Panc1 (cell line): ENCODE results near the gene GUCY2C. TPM values are rescaled to one million over a fixed set of nuclear protein-coding genes. Genes with fewer than 3 reads are reported as not detected.

Experiments used
- ATAC-seq: fragments of 200-7000 bp; cut with Tn5 transposase; 2 replicates; pipeline ENCODE4 v1.9.1; 2020; ENCODE audit warnings: mild to moderate bottlenecking, moderate library complexity
- BruUV-seq: library from RNA; stranded (reverse); fragments of 400-500 nt; replicated peaks from 2 replicates; lab custom pipeline; 2021; lab: Mats Ljungman, UMichigan
- CTCF ChIA-PET: fragments of 300-600 bp; sonication (Branson Sonifier 250); formaldehyde crosslinking; loops from one replicate; lab custom pipeline; 2022; ENCODE audit warnings: antibody characterized with exemption; lab: Charles Lee
- POLR2A ChIA-PET: fragments of 300-600 bp; sonication (Branson Sonifier 250); formaldehyde crosslinking; loops from one replicate; lab custom pipeline; 2022; ENCODE audit warnings: antibody characterized with exemption; lab: Charles Lee
- DNase-seq: peaks from one replicate; pipeline ENCODE4 v3.0.0-alpha.2; 2010; ENCODE audit warnings: low read depth, low spot score
- H3K27ac ChIP-seq: 2 replicates; pipeline ENCODE4 v1.5.1; 2011; ENCODE audit warnings: mild to moderate bottlenecking, low read length, inconsistent platforms
- H3K27me3 ChIP-seq: fragments of 200-500 bp; sonication (Bioruptor generic); 2 replicates; pipeline ENCODE4 v1.6.0; 2014; ENCODE audit warnings: low read length, inconsistent platforms; ENCODE audit not compliant: control insufficient read depth, insufficient read depth
- H3K36me3 ChIP-seq: fragments of 200-500 bp; sonication (Bioruptor generic); 2 replicates; pipeline ENCODE4 v1.5.1; 2014; ENCODE audit warnings: inconsistent platforms, mild to moderate bottlenecking, low read length, moderate library complexity; ENCODE audit not compliant: control insufficient read depth, insufficient read depth
- H3K4me1 ChIP-seq: 2 replicates; pipeline ENCODE4 v1.5.1; 2011; ENCODE audit warnings: inconsistent platforms, mild to moderate bottlenecking, low read length, moderate library complexity; ENCODE audit not compliant: control insufficient read depth, insufficient read depth
- H3K4me3 ChIP-seq, 2 experiments: 2 replicates each; pipeline ENCODE4 v1.5.1; 2011 to 2012; ENCODE audit warnings: low read depth in 2 of 2, low read length in 2 of 2, mild to moderate bottlenecking in 2 of 2, inconsistent platforms in 1 of 2, moderate library complexity in 1 of 2
- H3K9me3 ChIP-seq: fragments of 200-500 bp; sonication (Bioruptor generic); 2 replicates; pipeline ENCODE4 v1.5.1; 2014; ENCODE audit warnings: low read depth, mild to moderate bottlenecking, inconsistent platforms, low read length, moderate library complexity; ENCODE audit not compliant: control insufficient read depth, insufficient read depth
- POLR2AphosphoS5 ChIP-seq: IDR thresholded peaks from 2 replicates; pipeline ENCODE4 v1.6.1; 2012; ENCODE audit warnings: mild to moderate bottlenecking, low read depth, low read length, moderate library complexity
- SIN3A ChIP-seq: IDR thresholded peaks from 2 replicates; pipeline ENCODE4 v1.6.1; 2012; ENCODE audit warnings: low read depth, mild to moderate bottlenecking, low read length, moderate library complexity, borderline replicate concordance; ENCODE audit not compliant: insufficient read depth
- TCF7L2 ChIP-seq: IDR thresholded peaks from 2 replicates; pipeline ENCODE4 v1.6.1; 2011; ENCODE audit warnings: mild to moderate bottlenecking, low read depth, low read length, inconsistent platforms
- in situ Hi-C: cut with HindIII; loops from 2 replicates; pipeline ENCODE4 v1.10.0; 2016; ENCODE audit warnings: low sequenced_read_pairs, low pct_unique_long_range_greater_than_20kb
- intact Hi-C: fragments of 100-400 bp; cut with micrococcal nuclease; formaldehyde crosslinking; loops from one replicate; pipeline ENCODE4 v1.10.0; 2022; ENCODE audit not compliant: unreplicated experiment
- total RNA-seq: library from RNA; stranded (reverse); gene quantifications from one replicate; pipeline ENCODE4 v1.2.1, GENCODE V29; 2021; ENCODE audit not compliant: unreplicated experiment
- TF ChIP-seq, protein P1 (sequence below): fragments of 450-650 bp; IDR thresholded peaks from 2 replicates; pipeline ENCODE4 v1.5.1; 2017; ENCODE audit warnings: mild to moderate bottlenecking
- TF ChIP-seq, protein P2 (sequence below), 2 experiments: IDR thresholded peaks; 2 replicates each; pipeline ENCODE4 v1.6.1; 2011 to 2012; ENCODE audit warnings: low read depth in 2 of 2, control low read depth in 1 of 2, low read length in 1 of 2, mild to moderate bottlenecking in 1 of 2, moderate library complexity in 1 of 2; ENCODE audit not compliant: insufficient read depth in 1 of 2

GUCY2C gene
- total RNA-seq, 1 experiment from 2014 or later: 0.13 TPM

DNA sequence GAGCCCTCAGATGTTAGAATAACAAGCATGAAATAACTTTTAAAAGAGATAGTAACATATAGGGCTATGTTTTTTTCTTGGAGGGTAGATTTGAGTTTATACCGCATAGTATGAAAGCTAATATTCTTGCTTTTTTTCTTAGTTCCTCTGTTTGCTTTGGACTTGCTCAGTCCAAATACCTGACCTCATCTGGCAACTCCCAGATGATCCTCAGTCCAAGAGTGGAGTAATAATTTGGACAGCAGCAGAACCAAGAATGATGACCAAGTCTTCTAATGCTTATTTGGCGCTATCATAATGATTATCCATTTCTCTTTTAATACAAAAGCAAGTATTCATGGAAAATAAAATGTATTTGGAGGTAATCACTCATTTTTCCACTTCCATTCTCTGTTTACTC is 45.6 kb downstream of the GUCY2C start:
- no peak for TF ChIP-seq TCF7L2
- TF ChIP-seq, protein P1, sequence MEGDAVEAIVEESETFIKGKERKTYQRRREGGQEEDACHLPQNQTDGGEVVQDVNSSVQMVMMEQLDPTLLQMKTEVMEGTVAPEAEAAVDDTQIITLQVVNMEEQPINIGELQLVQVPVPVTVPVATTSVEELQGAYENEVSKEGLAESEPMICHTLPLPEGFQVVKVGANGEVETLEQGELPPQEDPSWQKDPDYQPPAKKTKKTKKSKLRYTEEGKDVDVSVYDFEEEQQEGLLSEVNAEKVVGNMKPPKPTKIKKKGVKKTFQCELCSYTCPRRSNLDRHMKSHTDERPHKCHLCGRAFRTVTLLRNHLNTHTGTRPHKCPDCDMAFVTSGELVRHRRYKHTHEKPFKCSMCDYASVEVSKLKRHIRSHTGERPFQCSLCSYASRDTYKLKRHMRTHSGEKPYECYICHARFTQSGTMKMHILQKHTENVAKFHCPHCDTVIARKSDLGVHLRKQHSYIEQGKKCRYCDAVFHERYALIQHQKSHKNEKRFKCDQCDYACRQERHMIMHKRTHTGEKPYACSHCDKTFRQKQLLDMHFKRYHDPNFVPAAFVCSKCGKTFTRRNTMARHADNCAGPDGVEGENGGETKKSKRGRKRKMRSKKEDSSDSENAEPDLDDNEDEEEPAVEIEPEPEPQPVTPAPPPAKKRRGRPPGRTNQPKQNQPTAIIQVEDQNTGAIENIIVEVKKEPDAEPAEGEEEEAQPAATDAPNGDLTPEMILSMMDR: no peak
- TF ChIP-seq SIN3A: no peak
- TF ChIP-seq POLR2AphosphoS5: no peak
- TF ChIP-seq, protein P2, sequence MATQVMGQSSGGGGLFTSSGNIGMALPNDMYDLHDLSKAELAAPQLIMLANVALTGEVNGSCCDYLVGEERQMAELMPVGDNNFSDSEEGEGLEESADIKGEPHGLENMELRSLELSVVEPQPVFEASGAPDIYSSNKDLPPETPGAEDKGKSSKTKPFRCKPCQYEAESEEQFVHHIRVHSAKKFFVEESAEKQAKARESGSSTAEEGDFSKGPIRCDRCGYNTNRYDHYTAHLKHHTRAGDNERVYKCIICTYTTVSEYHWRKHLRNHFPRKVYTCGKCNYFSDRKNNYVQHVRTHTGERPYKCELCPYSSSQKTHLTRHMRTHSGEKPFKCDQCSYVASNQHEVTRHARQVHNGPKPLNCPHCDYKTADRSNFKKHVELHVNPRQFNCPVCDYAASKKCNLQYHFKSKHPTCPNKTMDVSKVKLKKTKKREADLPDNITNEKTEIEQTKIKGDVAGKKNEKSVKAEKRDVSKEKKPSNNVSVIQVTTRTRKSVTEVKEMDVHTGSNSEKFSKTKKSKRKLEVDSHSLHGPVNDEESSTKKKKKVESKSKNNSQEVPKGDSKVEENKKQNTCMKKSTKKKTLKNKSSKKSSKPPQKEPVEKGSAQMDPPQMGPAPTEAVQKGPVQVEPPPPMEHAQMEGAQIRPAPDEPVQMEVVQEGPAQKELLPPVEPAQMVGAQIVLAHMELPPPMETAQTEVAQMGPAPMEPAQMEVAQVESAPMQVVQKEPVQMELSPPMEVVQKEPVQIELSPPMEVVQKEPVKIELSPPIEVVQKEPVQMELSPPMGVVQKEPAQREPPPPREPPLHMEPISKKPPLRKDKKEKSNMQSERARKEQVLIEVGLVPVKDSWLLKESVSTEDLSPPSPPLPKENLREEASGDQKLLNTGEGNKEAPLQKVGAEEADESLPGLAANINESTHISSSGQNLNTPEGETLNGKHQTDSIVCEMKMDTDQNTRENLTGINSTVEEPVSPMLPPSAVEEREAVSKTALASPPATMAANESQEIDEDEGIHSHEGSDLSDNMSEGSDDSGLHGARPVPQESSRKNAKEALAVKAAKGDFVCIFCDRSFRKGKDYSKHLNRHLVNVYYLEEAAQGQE (IDR thresholded peaks at IDR 0.05; ENCODE audit: insufficient read depth in 1 of 2, low read depth in 2 of 2, low read length in 1 of 2): no peak
- Histone ChIP-seq H3K4me3 (no peak overlapping the region), H3K27me3 (no peaks in the 10 kb centered on the region), H3K4me1 (no peaks in the 10 kb centered on the region), H3K27ac (no peak overlapping the region), H3K9me3 (no peaks in the 10 kb centered on the region), H3K36me3 (no peaks in the 10 kb centered on the region)
- no peak for DNase-seq
- in situ Hi-C loops (no loop called here), intact Hi-C loops (no loop called here)
- CTCF ChIA-PET: no interaction called here
- POLR2A ChIA-PET: no interaction called here
- no peak for ATAC-seq
- no TSS peak for BruUV-seq

DNA sequence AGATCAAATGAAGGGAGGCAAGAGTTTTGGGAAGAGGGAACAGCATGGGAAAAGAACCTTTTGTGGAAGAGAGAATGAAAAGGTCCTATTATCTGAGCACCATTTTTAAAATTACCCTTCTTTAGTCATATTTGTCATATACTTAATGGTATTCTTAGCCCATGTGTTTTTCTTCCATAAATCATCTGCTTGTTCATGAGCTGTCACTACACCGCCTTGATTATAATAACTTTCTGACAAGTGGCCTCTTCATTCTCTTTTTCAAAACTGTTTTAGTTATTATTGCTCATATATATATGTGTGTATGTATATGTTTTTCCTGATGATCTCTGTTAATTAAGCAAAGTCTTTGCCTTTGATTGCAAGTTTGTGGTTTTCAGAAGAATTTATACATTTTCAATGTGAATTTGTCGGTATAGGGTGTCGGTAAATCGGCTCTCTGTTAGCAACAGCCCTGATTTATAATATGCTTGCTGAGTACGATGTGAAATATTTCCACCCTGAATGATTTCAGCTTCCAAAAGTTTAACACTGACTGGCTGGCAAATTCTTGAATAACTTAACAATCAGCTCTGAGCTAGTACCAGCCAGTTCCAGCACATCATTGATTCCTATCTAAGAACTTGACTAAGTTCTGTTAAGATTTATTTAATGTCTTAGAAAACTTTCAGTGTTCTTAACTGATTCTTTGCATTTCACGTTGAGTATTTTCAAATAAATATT is 49.2 kb downstream of the GUCY2C start:
- DNase-seq (no peak), ATAC-seq (no peak)
- intact Hi-C loops: no loop called here
- no peak overlapping the region for H3K27ac ChIP-seq
- no peak overlapping the region for H3K4me3 ChIP-seq
- H3K4me1 ChIP-seq: no peaks in the 10 kb centered on the region
- no peaks in the 10 kb centered on the region for H3K36me3 ChIP-seq
- in situ Hi-C loops: no loop called here
- POLR2A ChIA-PET: no interaction called here
- no peaks in the 10 kb centered on the region for H3K9me3 ChIP-seq
- CTCF ChIA-PET: no interaction called here
- no peaks in the 10 kb centered on the region for H3K27me3 ChIP-seq
- TF ChIP-seq, protein P2 (IDR thresholded peaks at IDR 0.05; ENCODE audit: insufficient read depth in 1 of 2, low read depth in 2 of 2, low read length in 1 of 2): no peak
- TF ChIP-seq SIN3A (no peak), TCF7L2 (no peak), POLR2AphosphoS5 (no peak)
- TF ChIP-seq, protein P1: no peak
- BruUV-seq: no TSS peak
